ENCODE results near the gene MAT2A.
"Not testable (repeated sequence)": the region's sequence is repeated elsewhere in the genome, so short reads cannot be mapped to it uniquely, and the experiment has no call there.

MAT2A gene

GRCh38 chr2:85547859-85548607, 9.1 kb downstream of the MAT2A start:
- no peak for DNase-seq (ENCODE audit: low spot score)

GRCh38 chr2:85548608-85548900, 9.6 kb downstream of the MAT2A start:
- no peak for DNase-seq (ENCODE audit: low spot score)

GRCh38 chr2:85549095-85549494, 10.1 kb downstream of the MAT2A start:
- DNase-seq (ENCODE audit: low spot score), result no peak

DNA sequence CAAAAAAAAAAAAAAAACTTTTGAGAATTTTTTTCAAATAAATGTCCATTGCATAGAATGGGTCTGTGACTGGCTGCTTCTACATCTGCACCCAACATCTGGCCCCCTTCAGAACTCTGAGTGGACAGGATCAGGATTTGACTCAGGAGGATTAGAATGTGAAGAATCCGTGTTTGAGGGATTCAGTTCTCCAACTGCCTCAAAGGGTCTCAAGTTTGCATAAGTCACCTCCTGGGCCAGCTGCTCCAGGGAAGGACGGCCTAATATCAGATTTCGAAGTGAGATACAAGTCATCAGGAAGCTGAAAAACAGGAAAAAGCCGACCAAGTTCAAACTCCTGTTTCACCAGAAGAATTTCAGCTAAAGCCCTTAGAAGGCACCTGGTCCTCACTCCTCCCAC, 10.9 kb downstream of the MAT2A start:
- no peak for DNase-seq (ENCODE audit: low spot score)

- DNase-seq (ENCODE audit: low spot score), result no peak
Observed at GRCh38 chr2:85550486-85550885, 11.5 kb downstream of the MAT2A start.

GRCh38 chr2:85551698-85552678, 13.0 kb downstream of the MAT2A start:
- peak; percentile 81 for DNase-seq (ENCODE audit: low spot score)

- DNase-seq (ENCODE audit: low spot score), result no peak
Observed at GRCh38 chr2:85553184-85553583, 14.2 kb downstream of the MAT2A start.

DNA sequence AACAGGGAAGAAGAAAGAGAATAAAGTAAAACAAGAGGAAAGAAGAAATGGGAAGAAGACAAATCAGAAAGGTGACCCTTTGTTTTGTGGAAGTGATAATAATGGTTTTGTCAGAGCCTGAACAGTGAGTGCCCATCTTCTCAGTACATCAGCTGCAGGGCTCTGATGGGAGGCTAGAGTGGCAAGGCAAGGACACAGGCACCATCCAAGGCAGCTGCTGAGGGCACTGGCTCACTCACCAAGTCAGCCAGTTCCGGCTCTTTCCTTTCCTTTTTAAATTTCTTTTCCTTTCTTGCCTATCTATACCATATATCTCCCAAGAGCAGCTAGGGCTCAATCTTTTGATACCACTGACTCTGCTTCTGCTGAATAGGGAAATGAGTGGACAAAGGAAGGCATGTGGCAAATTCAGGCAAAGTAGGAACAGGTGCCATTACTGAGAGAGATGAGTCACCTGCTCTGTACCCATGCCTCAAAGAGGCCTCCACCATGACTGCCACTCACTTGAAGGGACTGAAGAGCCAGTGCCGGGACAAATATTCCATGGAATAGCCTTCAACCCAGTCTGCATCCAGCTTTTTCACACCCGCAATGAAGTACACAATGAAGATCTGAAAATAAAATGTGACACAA, 16.1 kb downstream of the MAT2A start:
- no peak for DNase-seq (ENCODE audit: low spot score)

- DNase-seq (ENCODE audit: low spot score), result no peak
Observed at GRCh38 chr2:85557130-85557529, 18.2 kb downstream of the MAT2A start.

DNA sequence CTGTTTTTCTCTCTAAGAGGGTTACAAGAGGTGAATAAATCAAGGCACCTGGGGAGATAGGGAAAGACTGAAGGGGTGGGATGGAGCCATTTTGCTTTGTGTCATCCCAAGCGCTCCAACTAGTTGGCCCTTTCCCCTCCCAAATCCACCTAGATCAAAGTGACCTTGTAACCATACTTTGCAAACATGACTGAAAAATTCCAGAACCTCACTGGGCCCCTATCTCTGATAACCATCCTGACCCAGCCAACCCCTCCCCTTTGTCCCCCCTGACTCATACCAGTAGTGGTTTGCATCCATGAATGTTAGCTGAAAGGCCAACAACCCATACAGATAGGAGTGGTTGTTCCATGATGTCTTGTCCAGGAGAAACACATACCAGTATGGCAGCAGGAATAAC, 19.2 kb downstream of the MAT2A start:
- no peak for DNase-seq (ENCODE audit: low spot score)

DNA sequence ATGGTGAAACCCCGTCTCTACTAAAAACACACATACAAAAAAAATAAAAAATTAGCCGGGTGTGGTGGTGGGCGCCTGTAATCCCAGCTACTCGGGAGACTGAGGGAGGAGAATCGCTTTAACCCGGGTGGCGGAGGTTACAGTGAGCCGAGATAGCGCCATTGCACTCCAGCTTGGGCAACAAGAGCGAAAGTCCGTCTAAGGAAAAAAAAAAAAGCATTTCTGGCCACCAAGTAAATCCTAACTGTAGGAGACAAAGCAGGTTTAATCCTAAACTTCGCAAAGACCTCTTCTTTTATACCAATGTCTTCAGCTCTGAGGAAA, 21.4 kb downstream of the MAT2A start:
- DNase-seq (ENCODE audit: low spot score), result not testable (repeated sequence)

DNA sequence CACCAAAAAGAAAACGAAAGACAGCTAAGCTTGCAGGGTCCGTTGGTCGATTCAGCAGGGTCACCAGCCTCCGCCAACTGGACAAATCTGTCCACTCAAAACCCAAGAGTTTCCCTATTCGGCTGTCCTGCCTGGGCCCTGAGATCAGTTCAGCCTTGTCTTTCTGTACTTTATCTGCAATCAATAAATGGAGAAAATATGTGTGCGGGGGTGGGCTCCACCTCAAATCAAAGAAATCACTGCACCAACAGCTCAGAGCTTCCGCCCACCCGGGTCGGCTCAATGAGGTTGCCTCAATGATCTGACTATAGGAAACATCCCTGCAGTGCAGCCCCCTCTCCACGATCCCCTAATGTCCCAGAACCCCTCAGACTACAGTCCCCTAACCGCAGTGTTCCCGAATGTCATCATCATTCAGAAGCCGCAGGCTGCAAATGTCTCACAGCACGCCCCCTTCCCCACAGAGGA, 21.9 kb downstream of the MAT2A start:
- DNase-seq (ENCODE audit: low spot score), result no peak

DNA sequence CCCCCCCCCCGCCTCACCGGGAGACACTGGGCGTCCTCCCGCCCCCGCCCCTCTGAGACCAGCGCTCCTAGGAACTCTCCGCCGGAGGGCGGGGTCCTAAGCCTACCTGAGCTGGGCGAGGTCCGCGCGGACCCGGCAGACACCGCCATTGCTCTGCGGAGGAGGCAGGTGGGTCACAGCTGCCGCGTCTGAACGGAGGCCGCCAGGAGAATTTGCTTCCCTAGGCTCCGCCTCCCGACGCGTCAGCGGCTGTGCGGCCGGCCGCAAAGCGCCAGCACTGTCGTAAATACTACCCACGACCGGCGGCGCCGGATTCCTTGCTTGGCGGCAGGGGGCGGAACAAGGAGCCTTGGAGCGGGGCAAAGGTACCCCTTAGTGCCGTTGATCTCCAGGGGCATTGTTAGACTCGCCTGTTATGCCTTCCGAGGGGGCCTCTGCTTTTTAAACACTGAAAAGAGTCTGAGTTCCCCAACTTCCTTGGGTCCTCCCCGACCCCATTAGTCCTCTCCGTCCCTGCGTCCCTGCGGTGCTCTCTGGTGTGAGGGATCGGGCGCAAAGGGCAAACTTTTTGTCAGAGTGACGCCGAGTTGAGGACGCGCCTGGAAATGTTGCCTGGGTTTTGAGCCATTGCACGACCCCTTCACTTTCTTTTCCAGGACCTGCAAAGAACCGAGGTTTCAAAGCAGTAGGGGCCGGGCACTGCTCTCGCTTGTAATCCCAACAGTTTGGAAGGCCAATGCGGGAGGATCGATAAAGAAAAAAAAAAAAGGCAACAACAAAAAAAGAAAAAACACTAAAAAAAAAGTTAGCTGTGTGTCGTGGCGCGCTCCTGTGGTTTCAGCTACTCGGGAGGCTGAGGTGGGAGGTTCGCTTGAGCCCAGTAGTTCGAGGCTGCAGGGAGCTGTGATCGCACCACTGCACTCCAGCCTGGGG, 22.6 kb downstream of the MAT2A start, which contains the start of gene GGCX:
Gene GGCX, minus strand, starts transcription at position 214 of the 933 bp plus-strand sequence. Its CDS starts 65 bp downstream, at position 149.
- peak; percentile 91 for DNase-seq (ENCODE audit: low spot score)

DNA sequence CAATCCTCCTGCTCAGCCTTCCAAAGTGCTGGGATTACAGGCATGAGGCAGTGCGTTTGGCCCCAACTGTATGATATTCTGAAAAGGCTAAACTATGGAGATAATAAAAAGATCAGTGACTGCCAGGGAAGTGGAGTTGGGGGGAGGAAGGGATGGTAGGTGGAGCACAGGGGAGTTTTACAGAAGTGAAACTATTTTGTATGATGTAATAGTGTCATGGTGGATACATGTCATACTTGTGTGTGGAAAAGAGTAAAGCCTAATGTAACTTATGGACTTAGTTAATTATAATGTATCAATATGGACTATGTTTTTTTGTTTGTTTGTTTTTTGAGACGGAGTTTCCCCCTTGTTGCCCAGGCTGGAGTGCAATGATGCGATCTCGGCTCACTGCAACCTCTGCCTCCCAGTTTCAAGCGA, 25.2 kb downstream of the MAT2A start:
- DNase-seq (ENCODE audit: low spot score), result no peak

GRCh38 chr2:85566265-85566664, 27.3 kb downstream of the MAT2A start:
- no peak for DNase-seq (ENCODE audit: low spot score)

DNA sequence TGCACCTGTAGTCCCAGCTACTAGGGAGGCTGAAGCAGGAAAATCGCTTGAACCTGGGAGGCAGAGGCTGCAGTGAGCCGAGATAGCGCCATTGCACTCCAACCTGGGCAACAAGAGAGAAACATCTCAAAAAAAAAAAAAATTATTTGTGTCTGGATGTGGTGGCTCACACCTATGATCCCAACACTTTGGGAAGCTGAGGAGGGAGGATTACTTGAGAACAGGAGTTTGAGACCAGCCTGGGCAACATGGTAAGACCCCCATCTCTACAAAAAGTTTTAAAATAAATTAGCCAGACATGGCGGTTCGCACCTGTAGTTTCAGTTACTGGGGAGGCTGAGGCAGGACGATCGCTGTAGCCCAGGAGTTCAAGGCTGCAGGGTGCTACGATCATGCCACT, 36.8 kb downstream of the MAT2A start:
- no peak for DNase-seq (ENCODE audit: low spot score)

DNA sequence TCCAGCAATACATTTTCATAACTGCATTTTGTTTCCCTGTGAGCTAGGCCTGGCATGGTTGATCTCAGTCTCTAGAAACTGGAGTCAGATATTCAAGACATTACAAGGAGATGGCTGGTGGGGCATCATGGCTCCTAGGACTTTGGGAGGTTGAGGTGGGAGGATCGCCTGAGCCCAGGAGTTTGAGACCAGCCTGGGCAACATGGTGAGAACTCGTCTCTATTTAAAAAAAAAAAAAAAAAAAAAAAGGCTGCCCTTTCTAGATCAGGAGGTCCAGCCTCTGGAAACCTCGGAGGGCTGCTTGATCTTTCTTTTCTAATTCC, 38.1 kb downstream of the MAT2A start:
- no peak for DNase-seq (ENCODE audit: low spot score)

DNA sequence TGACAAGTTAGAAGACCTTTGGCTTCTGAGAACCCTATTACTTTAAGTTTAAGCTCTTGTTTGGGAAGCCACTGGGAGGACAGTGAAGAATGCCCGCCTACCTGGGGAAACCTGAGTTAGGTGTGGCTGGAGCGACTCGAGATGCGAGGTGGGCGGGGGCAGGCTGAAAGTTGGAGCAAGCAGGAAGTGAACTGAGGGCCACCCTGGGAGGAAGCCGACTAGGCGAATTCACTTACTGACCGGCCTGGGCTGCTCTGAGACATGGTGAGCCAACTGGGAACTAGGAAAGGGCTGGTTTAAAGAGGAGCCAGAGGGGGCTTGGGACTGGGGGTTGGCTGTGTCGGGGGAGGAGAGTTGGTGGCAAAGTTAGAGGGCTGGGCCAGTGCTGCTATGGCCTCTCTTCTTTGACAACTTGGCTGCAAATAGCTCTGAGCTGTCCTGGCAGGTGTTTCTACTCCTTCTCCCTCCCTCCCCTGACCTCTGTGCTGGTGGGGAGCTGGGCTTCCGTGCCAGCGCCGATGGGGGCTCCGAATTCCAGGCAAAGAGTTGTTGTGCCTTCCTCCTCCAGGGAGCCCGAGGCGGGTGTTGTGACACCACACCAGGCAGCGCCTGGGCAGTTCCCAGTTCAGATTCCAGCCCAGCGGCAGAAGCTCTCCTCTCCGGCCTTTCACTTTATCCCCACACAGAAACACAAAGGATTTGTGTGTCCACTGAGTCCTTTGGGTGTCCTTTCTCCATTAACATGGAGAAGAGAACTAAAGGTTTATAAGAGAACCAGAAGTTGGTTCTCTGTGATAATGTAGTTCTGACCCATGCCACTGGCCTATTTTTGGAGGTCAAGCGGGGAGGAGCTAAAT, 38.6 kb downstream of the MAT2A start, which contains the start of gene VAMP8:
Gene VAMP8, plus strand, starts transcription at position 201 of the 857 bp plus-strand sequence. Its CDS starts 61 bp downstream, at position 262.
- no peak for DNase-seq (ENCODE audit: low spot score)

DNA sequence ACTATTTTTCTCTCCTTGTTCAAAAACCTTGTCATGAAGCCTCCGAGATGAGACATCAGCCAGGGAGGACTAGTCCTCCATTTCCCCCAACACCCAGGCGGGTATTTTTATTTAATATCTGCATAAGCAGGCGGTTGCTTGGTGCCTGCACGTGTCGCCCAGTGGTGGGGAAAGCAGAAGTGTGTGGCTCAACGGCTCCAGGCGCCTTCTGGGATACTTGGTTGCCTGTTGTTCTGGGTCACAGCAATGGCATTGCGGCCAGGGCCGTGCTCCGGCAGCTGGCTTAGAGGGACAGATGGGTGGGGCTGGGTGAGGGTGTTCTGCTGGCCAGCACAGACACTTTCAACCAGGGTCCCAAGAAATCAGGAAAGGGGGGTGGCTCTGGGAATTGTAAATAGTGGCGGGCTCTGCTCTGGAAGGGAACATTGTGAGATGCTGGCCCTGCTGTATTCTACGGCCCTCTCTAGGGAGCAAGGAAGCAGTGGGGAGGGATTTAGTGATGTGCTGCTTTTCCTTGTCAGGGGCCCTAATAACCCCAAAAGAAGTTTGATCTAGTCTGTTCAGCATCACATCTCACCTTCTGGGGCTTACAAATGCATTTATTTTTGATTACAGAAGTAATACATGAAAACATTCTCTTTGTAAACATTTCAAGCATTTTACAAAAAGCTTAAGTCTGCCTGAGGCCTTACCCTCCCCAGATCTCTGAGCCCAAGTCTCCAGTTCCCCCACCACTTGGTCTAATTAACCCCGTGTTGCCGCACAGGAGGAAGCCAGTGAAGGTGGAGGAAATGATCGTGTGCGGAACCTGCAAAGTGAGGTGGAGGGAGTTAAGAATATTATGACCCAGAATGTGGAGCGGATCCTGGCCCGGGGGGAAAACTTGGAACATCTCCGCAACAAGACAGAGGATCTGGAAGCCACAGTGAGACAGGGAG, 39.5 kb downstream of the MAT2A start:
- no peak for DNase-seq (ENCODE audit: low spot score)
